GM12892 (cell line): ENCODE data around the gene SSH2.

Experiments used
- DNase-seq: peaks from one replicate; pipeline ENCODE4 v3.0.0; 2011; ENCODE audit not compliant: insufficient read length
- FAIRE-seq: peaks from 2 replicates; lab custom pipeline; 2011; peaks lifted over from hg19 to GRCh38; lab: Jason Lieb, UNC
- POLR2A ChIP-seq: IDR thresholded peaks from 2 replicates; pipeline ENCODE4 v1.6.1; 2011; ENCODE audit warnings: low read depth, low read length, control low read depth
- POLR2AphosphoS5 ChIP-seq: IDR thresholded peaks from 2 replicates; pipeline ENCODE4 v1.6.1; 2011; ENCODE audit warnings: low read depth, low read length, control low read depth
- TAF1 ChIP-seq: IDR thresholded peaks from 2 replicates; pipeline ENCODE4 v1.6.1; 2011; ENCODE audit warnings: low read depth, mild to moderate bottlenecking, control low read depth, low read length, borderline replicate concordance

The SSH2 gene

DNA sequence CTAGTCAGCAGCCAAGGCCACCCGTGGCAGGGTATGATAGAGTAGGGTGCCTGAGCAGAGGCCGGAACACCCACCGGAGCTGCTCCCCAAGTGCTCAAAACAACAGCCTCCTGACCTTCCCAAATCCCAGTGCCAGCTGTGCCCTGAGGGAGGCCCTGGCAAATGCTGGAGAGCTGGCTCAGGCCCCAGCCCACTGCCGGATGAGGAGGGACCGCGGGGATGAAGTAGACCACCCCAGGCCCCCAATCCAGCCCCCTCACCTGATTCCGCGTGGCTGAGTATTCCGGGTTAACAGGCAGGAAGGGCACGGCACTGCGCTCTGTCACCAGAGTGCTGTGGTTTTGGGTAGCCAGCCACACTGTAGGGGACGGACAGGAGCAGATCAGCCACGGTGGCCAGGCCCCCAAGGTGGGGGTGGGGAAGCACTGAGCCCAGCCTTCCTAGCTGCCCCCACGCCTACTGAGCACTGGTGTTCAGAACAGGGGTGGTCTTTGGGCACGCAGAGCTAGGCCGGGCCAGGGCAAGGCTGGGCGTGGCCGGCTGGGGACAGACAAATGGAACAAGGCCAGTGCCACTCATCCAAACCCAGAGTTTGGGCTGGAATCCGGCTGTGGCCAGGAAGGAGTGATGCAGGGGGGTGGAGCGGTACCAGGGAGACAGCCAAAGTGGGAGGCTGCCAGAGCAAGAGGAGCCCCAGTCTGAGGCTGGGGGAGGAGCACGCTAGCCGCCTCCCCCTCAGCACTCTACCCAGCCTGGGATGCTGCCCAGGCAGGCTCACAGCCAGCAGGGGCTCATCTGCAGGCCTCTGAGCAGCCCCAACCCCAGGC, 352.4 kb downstream of the SSH2 start:
- DNase-seq (no peak), FAIRE-seq (no peak)
- no peak for TF ChIP-seq TAF1
- TF ChIP-seq POLR2A, result no peak

DNA sequence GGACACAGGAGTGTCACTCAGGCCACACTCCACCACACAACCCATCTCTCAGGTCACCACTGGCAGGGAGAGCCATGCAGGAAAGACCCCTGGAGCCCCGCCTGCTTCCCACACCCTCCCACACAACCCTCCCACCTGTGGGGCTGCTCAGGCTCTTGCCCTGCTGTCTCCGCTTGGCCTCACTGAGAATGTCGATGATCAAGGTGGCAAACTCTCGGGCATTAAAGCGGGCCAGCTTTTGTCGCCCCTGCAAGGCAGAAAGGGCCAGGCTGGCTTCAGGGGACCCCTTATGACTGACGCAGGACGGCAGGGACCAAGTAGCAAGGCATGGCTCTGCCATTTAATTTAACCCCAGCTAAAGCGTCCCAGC, 353.0 kb downstream of the SSH2 start:
- no peak for FAIRE-seq
- DNase-seq, result no peak
- TF ChIP-seq POLR2A (no peak), TAF1 (no peak), POLR2AphosphoS5 (no peak)

DNA sequence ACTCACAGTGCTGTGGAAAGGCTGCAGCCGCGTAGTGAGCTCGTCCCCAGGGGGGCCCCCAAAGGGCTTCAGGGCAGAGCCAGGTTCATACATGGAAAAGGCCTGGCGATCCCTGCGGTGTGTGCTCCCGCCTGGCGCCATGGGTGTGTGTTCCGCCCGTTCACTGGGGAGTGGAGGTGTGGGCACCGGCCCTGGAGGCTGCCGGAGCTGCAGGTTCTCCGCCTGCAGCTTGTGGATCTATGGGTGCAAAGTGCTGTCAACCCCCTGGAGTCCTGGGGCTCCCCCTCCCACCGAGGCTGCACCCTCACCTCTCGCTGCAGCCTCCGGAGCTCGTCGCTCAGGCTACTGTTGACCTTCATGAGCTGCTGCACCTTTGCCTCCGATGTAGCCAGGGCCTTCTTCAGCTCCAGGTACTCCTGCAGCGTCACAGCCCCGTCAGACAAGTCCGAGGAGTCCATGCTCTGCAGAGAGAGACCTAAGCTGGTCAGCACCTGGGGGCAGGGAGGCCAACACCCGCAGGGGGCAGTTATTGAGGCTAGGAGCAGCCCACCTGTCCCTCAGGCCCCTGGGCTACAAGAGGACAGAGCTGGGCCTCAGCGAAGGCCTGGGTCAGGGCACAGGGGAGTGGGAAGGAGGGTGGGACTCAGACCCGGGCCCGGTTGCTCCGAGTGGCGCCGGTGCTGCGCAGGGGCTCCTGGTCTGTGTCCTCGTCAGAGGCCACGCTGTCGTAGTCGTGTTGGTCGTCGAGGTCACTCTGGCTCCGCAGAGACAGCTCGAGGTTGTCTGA, 353.6 kb downstream of the SSH2 start:
- FAIRE-seq, result no peak
- TF ChIP-seq POLR2A (no peak), POLR2AphosphoS5 (no peak)
- no peak for DNase-seq
